Stomach (tissue), 4 donors: ENCODE measurements around the gene ZC3H7B.

ENCODE experiments used
- POLR2A ChIP-seq, 4 donors: fragments of 450-650 bp; IDR thresholded peaks; one replicate each; pipeline ENCODE4 v1.6.1; 2016; ENCODE audit warnings: antibody characterized with exemption in 4 of 4, control low read depth in 2 of 4, mild to moderate bottlenecking in 1 of 4, moderate library complexity in 1 of 4
- TF ChIP-seq, protein P1 (sequence below), 7 experiments: fragments of 450-650 bp in 4 of 7; fragments of 200-600 bp in 3 of 7; sonication (generic) in 3 of 7; IDR thresholded peaks; one replicate each; pipeline ENCODE4 v1.5.1; 2016 to 2019; ENCODE audit warnings: antibody characterized with exemption in 7 of 7, control low read depth in 2 of 7, mild to moderate bottlenecking in 1 of 7

GRCh38 chr22:41383085-41383484, 81.8 kb downstream of the ZC3H7B start:
- TF ChIP-seq POLR2A (IDR thresholded peaks at IDR 0.05) = no peak
- TF ChIP-seq, protein P1, sequence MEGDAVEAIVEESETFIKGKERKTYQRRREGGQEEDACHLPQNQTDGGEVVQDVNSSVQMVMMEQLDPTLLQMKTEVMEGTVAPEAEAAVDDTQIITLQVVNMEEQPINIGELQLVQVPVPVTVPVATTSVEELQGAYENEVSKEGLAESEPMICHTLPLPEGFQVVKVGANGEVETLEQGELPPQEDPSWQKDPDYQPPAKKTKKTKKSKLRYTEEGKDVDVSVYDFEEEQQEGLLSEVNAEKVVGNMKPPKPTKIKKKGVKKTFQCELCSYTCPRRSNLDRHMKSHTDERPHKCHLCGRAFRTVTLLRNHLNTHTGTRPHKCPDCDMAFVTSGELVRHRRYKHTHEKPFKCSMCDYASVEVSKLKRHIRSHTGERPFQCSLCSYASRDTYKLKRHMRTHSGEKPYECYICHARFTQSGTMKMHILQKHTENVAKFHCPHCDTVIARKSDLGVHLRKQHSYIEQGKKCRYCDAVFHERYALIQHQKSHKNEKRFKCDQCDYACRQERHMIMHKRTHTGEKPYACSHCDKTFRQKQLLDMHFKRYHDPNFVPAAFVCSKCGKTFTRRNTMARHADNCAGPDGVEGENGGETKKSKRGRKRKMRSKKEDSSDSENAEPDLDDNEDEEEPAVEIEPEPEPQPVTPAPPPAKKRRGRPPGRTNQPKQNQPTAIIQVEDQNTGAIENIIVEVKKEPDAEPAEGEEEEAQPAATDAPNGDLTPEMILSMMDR (IDR thresholded peaks at IDR 0.05) = no peak
